ENCODE data around the gene SEPTIN3.

DNA sequence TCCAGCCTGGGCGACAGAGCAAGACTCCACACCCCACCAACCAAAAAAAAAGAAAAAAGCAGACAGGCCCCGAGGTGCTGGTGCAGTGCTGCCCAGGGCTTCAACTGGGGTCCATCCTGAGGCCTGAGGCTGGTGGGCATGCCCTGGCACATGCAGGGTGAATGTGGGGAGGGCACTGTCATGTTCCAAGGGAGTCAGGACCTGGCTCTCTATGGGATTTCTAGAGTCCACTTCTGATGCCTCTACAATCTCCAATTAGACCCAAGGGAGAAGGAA is 32.4 kb upstream of the SEPTIN3 start:
- TF ChIP-seq, protein P1, sequence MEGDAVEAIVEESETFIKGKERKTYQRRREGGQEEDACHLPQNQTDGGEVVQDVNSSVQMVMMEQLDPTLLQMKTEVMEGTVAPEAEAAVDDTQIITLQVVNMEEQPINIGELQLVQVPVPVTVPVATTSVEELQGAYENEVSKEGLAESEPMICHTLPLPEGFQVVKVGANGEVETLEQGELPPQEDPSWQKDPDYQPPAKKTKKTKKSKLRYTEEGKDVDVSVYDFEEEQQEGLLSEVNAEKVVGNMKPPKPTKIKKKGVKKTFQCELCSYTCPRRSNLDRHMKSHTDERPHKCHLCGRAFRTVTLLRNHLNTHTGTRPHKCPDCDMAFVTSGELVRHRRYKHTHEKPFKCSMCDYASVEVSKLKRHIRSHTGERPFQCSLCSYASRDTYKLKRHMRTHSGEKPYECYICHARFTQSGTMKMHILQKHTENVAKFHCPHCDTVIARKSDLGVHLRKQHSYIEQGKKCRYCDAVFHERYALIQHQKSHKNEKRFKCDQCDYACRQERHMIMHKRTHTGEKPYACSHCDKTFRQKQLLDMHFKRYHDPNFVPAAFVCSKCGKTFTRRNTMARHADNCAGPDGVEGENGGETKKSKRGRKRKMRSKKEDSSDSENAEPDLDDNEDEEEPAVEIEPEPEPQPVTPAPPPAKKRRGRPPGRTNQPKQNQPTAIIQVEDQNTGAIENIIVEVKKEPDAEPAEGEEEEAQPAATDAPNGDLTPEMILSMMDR (IDR thresholded peaks at IDR 0.05), result no peak
- no peak for TF ChIP-seq POLR2A (IDR thresholded peaks at IDR 0.05)
- TF ChIP-seq EP300 (IDR thresholded peaks at IDR 0.05), result no peak
- no peak for TF ChIP-seq POLR2AphosphoS5 (IDR thresholded peaks at IDR 0.05)

Data from upper lobe of left lung (tissue), 4 donors.